GM23338 (cell line): Measurements from ENCODE around the gene TGM6. TPM values are rescaled to one million over a fixed set of nuclear protein-coding genes. Genes with fewer than 3 reads are reported as not detected.

Experiments
- ATAC-seq: fragments of 200-7000 bp; cut with Tn5 transposase; 3 replicates; pipeline ENCODE4 v1.9.1; 2020
- DNase-seq: peaks from one replicate; pipeline ENCODE4 v3.0.0-alpha.2; 2015; ENCODE audit warnings: low spot score
- H2AFZ ChIP-seq: fragments of 200-600 bp; sonication (generic); 2 replicates; pipeline ENCODE4 v1.8.0; 2016; ENCODE audit warnings: antibody characterized with exemption, mild to moderate bottlenecking, moderate library complexity
- H3F3A ChIP-seq: fragments of 200-600 bp; sonication (generic); replicated peaks from 2 replicates; pipeline ENCODE4 v1.8.0; 2017; ENCODE audit warnings: antibody characterized with exemption, mixed run types, low read depth
- H3K27ac ChIP-seq: fragments of 200-600 bp; sonication (generic); 2 replicates; pipeline ENCODE4 v1.6.1; 2016; ENCODE audit warnings: low read depth
- H3K27me3 ChIP-seq: fragments of 200-600 bp; sonication (generic); 2 replicates; pipeline ENCODE4 v1.8.0; 2016; ENCODE audit warnings: mild to moderate bottlenecking, mixed run types, moderate library complexity; ENCODE audit not compliant: insufficient read depth
- H3K36me3 ChIP-seq: fragments of 200-600 bp; sonication (generic); 2 replicates; pipeline ENCODE4 v1.8.0; 2016; ENCODE audit warnings: mild to moderate bottlenecking; ENCODE audit not compliant: insufficient read depth
- H3K4me1 ChIP-seq: fragments of 200-600 bp; sonication (generic); 2 replicates; pipeline ENCODE4 v1.8.0; 2016; ENCODE audit warnings: mild to moderate bottlenecking, moderate library complexity; ENCODE audit not compliant: insufficient read depth
- H3K4me2 ChIP-seq: fragments of 200-600 bp; sonication (generic); 2 replicates; pipeline ENCODE4 v1.7.1; 2017; ENCODE audit warnings: mixed run types
- H3K4me3 ChIP-seq: fragments of 200-600 bp; sonication (generic); 2 replicates; pipeline ENCODE4 v1.6.1; 2016; ENCODE audit warnings: mixed run types
- H3K79me2 ChIP-seq: fragments of 200-600 bp; sonication (generic); replicated peaks from 2 replicates; pipeline ENCODE4 v1.8.0; 2017; ENCODE audit warnings: mild to moderate bottlenecking; ENCODE audit not compliant: insufficient read depth
- H3K9me2 ChIP-seq: fragments of 200-600 bp; sonication (generic); 2 replicates; pipeline ENCODE4 v1.8.0; 2017; ENCODE audit not compliant: insufficient read depth
- H4K20me1 ChIP-seq: fragments of 200-600 bp; sonication (generic); replicated peaks from 2 replicates; pipeline ENCODE4 v1.8.0; 2017; ENCODE audit warnings: mild to moderate bottlenecking; ENCODE audit not compliant: insufficient read depth
- H3K27ac Mint-ChIP-seq: 2 replicates; pipeline ENCODE4 v1.8.0; 2020; ENCODE audit warnings: inconsistent platforms, mild to moderate bottlenecking, moderate library complexity, mixed read lengths
- H3K27me3 Mint-ChIP-seq: 3 replicates; pipeline ENCODE4 v1.8.0; 2022; ENCODE audit warnings: low read depth, mild to moderate bottlenecking, moderate library complexity, mixed read lengths, inconsistent platforms; ENCODE audit not compliant: insufficient read depth, poor library complexity
- H3K36me3 Mint-ChIP-seq: 3 replicates; pipeline ENCODE4 v1.8.0; 2021; ENCODE audit warnings: low read depth, mild to moderate bottlenecking, inconsistent platforms, moderate library complexity, mixed read lengths
- H3K4me1 Mint-ChIP-seq: 3 replicates; pipeline ENCODE4 v1.8.0; 2020; ENCODE audit warnings: mild to moderate bottlenecking, inconsistent platforms, mixed read lengths
- H3K4me3 Mint-ChIP-seq: 3 replicates; pipeline ENCODE4 v1.8.0; 2021; ENCODE audit warnings: moderate library complexity, mild to moderate bottlenecking, inconsistent platforms, mixed read lengths
- H3K9me3 Mint-ChIP-seq: 3 replicates; pipeline ENCODE4 v1.8.0; 2020; ENCODE audit warnings: moderate library complexity, mild to moderate bottlenecking, inconsistent platforms, mixed read lengths
- CREB1 ChIP-seq: fragments of 250-450 bp; sonication (Bioruptor Pico); IDR thresholded peaks from 2 replicates; pipeline ENCODE4 v1.5.0; 2020; ENCODE audit warnings: low read depth, mild to moderate bottlenecking, moderate library complexity
- EZH2 ChIP-seq: fragments of 200-600 bp; sonication (generic); IDR thresholded peaks from one replicate; pipeline ENCODE4 v1.8.0; 2017; ENCODE audit warnings: antibody characterized with exemption, mild to moderate bottlenecking, low read depth; ENCODE audit not compliant: unreplicated experiment
- EZH2phosphoT487 ChIP-seq: fragments of 200-600 bp; sonication (generic); IDR thresholded peaks from one replicate; pipeline ENCODE4 v1.8.1; 2018; ENCODE audit warnings: antibody characterized with exemption; ENCODE audit not compliant: unreplicated experiment
- JUNB ChIP-seq: IDR thresholded peaks from one replicate; pipeline ENCODE4 v1.6.1; 2016; ENCODE audit warnings: antibody characterized with exemption; ENCODE audit not compliant: unreplicated experiment
- NANOG ChIP-seq: IDR thresholded peaks from 2 replicates; pipeline ENCODE4 v1.6.1; 2016; ENCODE audit warnings: antibody characterized with exemption, borderline replicate concordance
- POLR2AphosphoS5 ChIP-seq: IDR thresholded peaks from 2 replicates; pipeline ENCODE4 v1.6.1; 2016; ENCODE audit warnings: antibody characterized with exemption, low read depth
- STAT1 ChIP-seq: IDR thresholded peaks from one replicate; pipeline ENCODE4 v1.6.1; 2016; ENCODE audit warnings: antibody characterized with exemption; ENCODE audit not compliant: unreplicated experiment
- ZNF114 ChIP-seq: fragments of 250-450 bp; sonication (Bioruptor Pico); IDR thresholded peaks from 2 replicates; pipeline ENCODE4 v1.5.0; 2020; ENCODE audit warnings: mild to moderate bottlenecking, moderate library complexity
- ZNF331 ChIP-seq: fragments of 250-450 bp; sonication (Bioruptor Pico); IDR thresholded peaks from 2 replicates; pipeline ENCODE4 v1.5.0; 2020; ENCODE audit warnings: low read depth, mild to moderate bottlenecking, moderate library complexity
- polyA plus RNA-seq: library from polyadenylated mRNA; unstranded; fragments of >200 nt; fragmentation: Nextera tagmentation; extraction: Ambion mirVana; gene quantifications from 2 replicates; pipeline ENCODE4 v1.2.1, GENCODE V29; 2016
- total RNA-seq: library from RNA; depleted of rRNA; stranded (reverse); fragments of >200 nt; shearing (Covaris generic); gene quantifications from 2 replicates; pipeline ENCODE4 v1.2.3, GENCODE V29; 2014
- TF ChIP-seq, protein P1 (sequence below): IDR thresholded peaks from 2 replicates; pipeline ENCODE4 v1.6.1; 2016; ENCODE audit warnings: antibody characterized with exemption
- TF ChIP-seq, protein P2 (sequence below): IDR thresholded peaks from one replicate; pipeline ENCODE4 v1.6.1; 2018; ENCODE audit warnings: antibody characterized with exemption; ENCODE audit not compliant: unreplicated experiment
- TF ChIP-seq, protein P3 (sequence below), 2 experiments: fragments of 200-600 bp in 1 of 2; sonication (generic) in 1 of 2; conservative IDR thresholded peaks; 2 replicates each; pipeline versions ENCODE4 v1.5.1 to v1.6.1; 2016 to 2017; ENCODE audit warnings: antibody characterized with exemption in 2 of 2, low read depth in 2 of 2, mild to moderate bottlenecking in 2 of 2, moderate library complexity in 1 of 2

Gene TGM6
- total and polyA plus RNA-seq, 2 experiments from 2014 or later: not detected

DNA sequence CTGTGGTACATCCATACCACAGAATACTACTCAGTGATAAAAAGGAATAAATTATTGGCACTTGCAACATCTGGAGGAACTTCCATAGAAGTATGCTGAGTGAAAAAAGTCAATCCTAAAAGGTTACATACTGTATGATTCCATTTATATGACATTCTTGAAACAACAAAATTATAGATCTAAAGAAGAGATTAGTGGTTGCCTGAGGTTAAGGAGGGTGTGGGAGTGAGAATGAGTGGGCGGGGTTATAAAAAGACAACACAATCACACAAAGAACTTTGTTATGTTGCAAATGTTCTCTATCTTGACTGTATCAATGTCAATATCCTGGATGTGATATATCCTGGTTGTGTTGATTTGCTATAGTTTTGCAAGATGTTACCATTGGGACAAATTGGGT lies 68.7 kb downstream of the TGM6 start (continued):
- no peak for TF ChIP-seq EZH2phosphoT487
- TF ChIP-seq, protein P1, sequence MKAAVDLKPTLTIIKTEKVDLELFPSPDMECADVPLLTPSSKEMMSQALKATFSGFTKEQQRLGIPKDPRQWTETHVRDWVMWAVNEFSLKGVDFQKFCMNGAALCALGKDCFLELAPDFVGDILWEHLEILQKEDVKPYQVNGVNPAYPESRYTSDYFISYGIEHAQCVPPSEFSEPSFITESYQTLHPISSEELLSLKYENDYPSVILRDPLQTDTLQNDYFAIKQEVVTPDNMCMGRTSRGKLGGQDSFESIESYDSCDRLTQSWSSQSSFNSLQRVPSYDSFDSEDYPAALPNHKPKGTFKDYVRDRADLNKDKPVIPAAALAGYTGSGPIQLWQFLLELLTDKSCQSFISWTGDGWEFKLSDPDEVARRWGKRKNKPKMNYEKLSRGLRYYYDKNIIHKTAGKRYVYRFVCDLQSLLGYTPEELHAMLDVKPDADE: no peak
- TF ChIP-seq, protein P2, sequence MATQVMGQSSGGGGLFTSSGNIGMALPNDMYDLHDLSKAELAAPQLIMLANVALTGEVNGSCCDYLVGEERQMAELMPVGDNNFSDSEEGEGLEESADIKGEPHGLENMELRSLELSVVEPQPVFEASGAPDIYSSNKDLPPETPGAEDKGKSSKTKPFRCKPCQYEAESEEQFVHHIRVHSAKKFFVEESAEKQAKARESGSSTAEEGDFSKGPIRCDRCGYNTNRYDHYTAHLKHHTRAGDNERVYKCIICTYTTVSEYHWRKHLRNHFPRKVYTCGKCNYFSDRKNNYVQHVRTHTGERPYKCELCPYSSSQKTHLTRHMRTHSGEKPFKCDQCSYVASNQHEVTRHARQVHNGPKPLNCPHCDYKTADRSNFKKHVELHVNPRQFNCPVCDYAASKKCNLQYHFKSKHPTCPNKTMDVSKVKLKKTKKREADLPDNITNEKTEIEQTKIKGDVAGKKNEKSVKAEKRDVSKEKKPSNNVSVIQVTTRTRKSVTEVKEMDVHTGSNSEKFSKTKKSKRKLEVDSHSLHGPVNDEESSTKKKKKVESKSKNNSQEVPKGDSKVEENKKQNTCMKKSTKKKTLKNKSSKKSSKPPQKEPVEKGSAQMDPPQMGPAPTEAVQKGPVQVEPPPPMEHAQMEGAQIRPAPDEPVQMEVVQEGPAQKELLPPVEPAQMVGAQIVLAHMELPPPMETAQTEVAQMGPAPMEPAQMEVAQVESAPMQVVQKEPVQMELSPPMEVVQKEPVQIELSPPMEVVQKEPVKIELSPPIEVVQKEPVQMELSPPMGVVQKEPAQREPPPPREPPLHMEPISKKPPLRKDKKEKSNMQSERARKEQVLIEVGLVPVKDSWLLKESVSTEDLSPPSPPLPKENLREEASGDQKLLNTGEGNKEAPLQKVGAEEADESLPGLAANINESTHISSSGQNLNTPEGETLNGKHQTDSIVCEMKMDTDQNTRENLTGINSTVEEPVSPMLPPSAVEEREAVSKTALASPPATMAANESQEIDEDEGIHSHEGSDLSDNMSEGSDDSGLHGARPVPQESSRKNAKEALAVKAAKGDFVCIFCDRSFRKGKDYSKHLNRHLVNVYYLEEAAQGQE: no peak

DNA sequence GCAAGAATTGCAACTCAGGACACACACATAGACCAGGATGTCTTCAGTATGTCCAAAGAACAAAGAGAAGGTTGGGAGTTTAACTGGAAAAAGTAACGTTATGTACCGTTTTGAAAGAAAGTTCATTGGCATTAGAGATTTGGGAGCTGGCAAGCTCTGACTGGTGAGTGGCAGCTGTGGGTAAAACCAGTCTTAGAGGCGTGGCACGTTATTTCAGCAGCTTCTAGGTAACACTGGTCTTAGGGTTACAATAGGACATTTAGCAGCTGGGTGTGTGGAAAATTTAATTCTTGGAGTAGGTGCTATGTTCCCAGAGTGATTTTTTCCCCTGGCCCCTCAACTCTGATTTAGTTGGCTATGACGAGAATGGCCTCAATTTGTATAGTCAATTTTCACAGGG lies 70.7 kb downstream of the TGM6 start:
- H3K36me3 ChIP-seq: no peaks in the 10 kb centered on the region
- Mint-ChIP-seq H3K4me1 (no peaks in the 10 kb centered on the region), H3K27me3 (peaks cover 2% of the 10 kb centered on the region), H3K36me3 (no peaks in the 10 kb centered on the region), H3K4me3 (no peak overlapping the region), H3K27ac (no peak overlapping the region), H3K9me3 (no peaks in the 10 kb centered on the region)
- no peak overlapping the region for H2AFZ ChIP-seq
- H3K4me2 ChIP-seq: no peak overlapping the region
- no peaks in the 10 kb centered on the region; the same call in 1 of the 2 replicates for H3F3A ChIP-seq
- no peak for DNase-seq
- no peaks in the 10 kb centered on the region for H3K27me3 ChIP-seq
- H3K4me1 ChIP-seq: no peaks in the 10 kb centered on the region
- H3K79me2 ChIP-seq: no peaks in the 10 kb centered on the region
- no peaks in the 10 kb centered on the region; the same call in 1 of the 2 replicates for H4K20me1 ChIP-seq
- H3K9me2 ChIP-seq: no peaks in the 10 kb centered on the region
- H3K4me3 ChIP-seq: no peak overlapping the region
- no peak overlapping the region for H3K27ac ChIP-seq
- ATAC-seq: no peak
- TF ChIP-seq ZNF114 (no peak), EZH2phosphoT487 (no peak), CREB1 (CRISPR knock-in tag) (no peak), JUNB (no peak), STAT1 (no peak), EZH2 (no peak), POLR2AphosphoS5 (no peak), ZNF331 (CRISPR knock-in tag) (no peak), NANOG (no peak)
- TF ChIP-seq, protein P1: no peak
- TF ChIP-seq, protein P3, sequence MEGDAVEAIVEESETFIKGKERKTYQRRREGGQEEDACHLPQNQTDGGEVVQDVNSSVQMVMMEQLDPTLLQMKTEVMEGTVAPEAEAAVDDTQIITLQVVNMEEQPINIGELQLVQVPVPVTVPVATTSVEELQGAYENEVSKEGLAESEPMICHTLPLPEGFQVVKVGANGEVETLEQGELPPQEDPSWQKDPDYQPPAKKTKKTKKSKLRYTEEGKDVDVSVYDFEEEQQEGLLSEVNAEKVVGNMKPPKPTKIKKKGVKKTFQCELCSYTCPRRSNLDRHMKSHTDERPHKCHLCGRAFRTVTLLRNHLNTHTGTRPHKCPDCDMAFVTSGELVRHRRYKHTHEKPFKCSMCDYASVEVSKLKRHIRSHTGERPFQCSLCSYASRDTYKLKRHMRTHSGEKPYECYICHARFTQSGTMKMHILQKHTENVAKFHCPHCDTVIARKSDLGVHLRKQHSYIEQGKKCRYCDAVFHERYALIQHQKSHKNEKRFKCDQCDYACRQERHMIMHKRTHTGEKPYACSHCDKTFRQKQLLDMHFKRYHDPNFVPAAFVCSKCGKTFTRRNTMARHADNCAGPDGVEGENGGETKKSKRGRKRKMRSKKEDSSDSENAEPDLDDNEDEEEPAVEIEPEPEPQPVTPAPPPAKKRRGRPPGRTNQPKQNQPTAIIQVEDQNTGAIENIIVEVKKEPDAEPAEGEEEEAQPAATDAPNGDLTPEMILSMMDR (conservative IDR thresholded peaks at IDR 0.05; ENCODE audit: low read depth in 2 of 2): no peak
- TF ChIP-seq, protein P2: no peak
